ENCODE data around the gene GRID2IP. TPM values are rescaled to one million over a fixed set of nuclear protein-coding genes. Genes with fewer than 3 reads are reported as not detected.

GRID2IP gene
- total RNA-seq, 4 donors from 2014 or later = 0.13 TPM; not detected in 3

DNA sequence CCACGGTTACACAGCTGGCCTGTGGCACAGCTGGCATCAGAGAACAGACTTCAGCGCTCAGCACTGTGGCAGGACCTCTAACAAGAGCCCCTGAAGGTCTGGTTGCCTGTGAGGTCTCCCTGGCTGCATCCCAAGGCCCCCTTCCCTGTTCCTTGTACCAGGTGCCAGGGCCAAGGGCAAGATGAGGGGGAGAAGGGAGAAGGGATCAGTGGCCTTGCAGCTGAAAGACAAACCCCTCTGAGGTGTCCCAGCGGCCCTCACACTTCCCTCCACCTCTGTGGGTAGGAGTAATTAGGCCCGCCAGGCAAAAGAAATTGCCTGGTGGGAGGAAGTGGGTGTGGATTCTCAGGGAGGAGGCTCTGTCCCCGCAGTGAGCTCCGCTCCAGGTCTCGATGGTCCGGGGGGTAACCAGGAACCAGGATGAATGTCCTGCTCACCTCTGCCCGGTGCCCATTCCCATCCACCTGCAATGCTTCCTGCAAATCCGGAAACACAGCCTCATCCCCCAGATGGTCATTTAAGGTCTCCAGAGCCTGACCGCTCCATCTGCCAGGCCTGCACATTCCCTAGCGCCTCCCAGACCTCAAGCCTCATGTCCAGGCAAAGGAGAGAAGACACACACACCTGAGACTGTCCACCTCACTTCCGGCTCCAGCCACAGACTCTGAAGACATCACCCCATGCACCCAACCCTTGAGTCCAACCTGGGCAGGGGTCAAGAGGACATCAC lies 22.7 kb downstream of the GRID2IP start:
- H3K27ac ChIP-seq = no peak overlapping the region
- H3K4me1 ChIP-seq = peaks cover 0 to 11% of the 10 kb centered on the region in 2 donors
- H3K9me3 ChIP-seq = no peaks in the 10 kb centered on the region
- DNase-seq (no peak), ATAC-seq (no peak)
- H3K36me3 ChIP-seq = no peaks in the 10 kb centered on the region
- H3K27me3 ChIP-seq = peaks cover 26 to 56% (median 48%) of the 10 kb centered on the region in 3 donors
- in situ Hi-C loops (cut with MboI; ENCODE audit: low sequenced_read_pairs in 4 of 4) = no loop called here
- intact Hi-C loops (cut with DNase I; ENCODE audit: low total_unique reads) = no loop called here
- H3K4me3 ChIP-seq = no peak overlapping the region
- TF ChIP-seq POLR2A (IDR thresholded peaks at IDR 0.05) (no peak), CTCF (IDR thresholded peaks at IDR 0.05 in 4 of 5, conservative IDR thresholded peaks at IDR 0.05 in 1 of 5) (no peak)

DNA sequence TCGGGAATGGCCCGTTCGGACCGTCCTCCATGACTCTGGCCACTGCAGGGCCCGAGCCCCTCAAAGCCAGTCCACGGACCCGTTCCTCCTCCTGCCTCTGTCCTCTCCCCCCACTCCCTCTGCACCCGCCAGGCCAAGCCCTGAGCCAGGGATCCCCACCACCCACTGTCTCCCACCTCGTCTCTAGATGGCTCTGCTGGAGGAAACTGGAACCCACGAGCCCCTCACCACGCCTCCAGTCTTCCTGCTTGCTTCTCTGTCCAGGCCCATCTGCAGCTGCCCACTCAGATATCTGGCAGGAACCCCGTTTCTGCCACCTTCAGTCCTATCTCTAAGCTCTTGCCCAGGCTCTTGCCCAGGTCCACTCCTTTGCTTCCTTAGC lies 24.3 kb downstream of the GRID2IP start:
- Histone ChIP-seq H3K27me3 (peaks cover 24 to 48% (median 38%) of the 10 kb centered on the region in 3 donors), H3K4me1 (peaks cover 0 to 11% of the 10 kb centered on the region in 2 donors), H3K36me3 (no peaks in the 10 kb centered on the region), H3K27ac (no peak overlapping the region), H3K4me3 (peak overlapping the region in 2 of 4 donors; percentile 35 to 37), H3K9me3 (no peaks in the 10 kb centered on the region)
- intact Hi-C loops (cut with DNase I; ENCODE audit: low total_unique reads) = no loop called here
- in situ Hi-C loops (cut with MboI; ENCODE audit: low sequenced_read_pairs in 4 of 4) = no loop called here
- no peak for ATAC-seq
- no peak for DNase-seq
- TF ChIP-seq POLR2A (IDR thresholded peaks at IDR 0.05) = no peak
- TF ChIP-seq CTCF (IDR thresholded peaks at IDR 0.05 in 4 of 5, conservative IDR thresholded peaks at IDR 0.05 in 1 of 5) = no peak

- ATAC-seq (no peak), DNase-seq (no peak)
- Histone ChIP-seq H3K4me1 (no peaks in the 10 kb centered on the region), H3K36me3 (no peaks in the 10 kb centered on the region), H3K4me3 (no peak overlapping the region), H3K27me3 (peaks cover under 1 to 3% (median 2%) of the 10 kb centered on the region in 3 donors), H3K27ac (no peak overlapping the region), H3K9me3 (no peaks in the 10 kb centered on the region)
- TF ChIP-seq POLR2A (IDR thresholded peaks at IDR 0.05) (no peak), CTCF (IDR thresholded peaks at IDR 0.05 in 4 of 5, conservative IDR thresholded peaks at IDR 0.05 in 1 of 5) (no peak)
- in situ Hi-C loops (cut with MboI; ENCODE audit: low sequenced_read_pairs in 4 of 4) = no loop called here
- intact Hi-C loops (cut with DNase I; ENCODE audit: low total_unique reads) = no loop called here
Observed at GRCh38 chr7:6520163-6520981, 30.9 kb downstream of the GRID2IP start.

DNA sequence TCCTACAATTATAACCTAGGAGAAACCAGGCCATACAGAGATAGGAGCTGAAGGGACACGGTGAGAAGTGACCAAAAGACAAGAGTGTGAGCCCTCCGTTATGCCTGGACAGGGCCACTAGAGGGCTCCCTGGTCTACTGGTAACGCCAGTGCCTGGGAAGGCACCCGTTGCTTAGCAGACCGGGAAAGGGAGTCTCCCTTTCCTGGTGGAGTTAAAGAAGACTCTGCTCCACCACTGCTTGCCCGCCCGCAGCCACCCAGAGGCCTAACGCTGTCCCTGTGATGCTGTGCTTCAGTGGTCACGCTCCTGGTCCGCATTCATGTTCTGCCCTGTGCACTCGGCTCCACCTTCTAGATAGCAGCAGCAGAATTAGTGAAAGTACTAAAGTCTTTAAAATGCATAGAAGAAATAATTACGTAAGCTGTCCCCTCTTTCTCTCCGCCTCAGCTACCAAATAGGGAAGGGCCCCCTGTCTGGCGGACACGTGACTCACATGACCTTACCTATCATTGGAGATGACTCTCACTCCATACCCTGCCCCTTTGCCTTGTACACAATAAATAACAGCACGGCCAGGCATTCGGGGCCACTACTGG lies 34.8 kb downstream of the GRID2IP start:
- peaks cover 0 to 2% (median 0%) of the 10 kb centered on the region in 3 donors for H3K27me3 ChIP-seq
- H3K36me3 ChIP-seq = no peaks in the 10 kb centered on the region
- peak overlapping the region; percentile 27 to 63 (median 38) for H3K4me3 ChIP-seq
- ATAC-seq = peak; percentile 87 to 95
- DNase-seq = peak; percentile 54 to 75
- TF ChIP-seq POLR2A (IDR thresholded peaks at IDR 0.05) (no peak), CTCF (IDR thresholded peaks at IDR 0.05 in 4 of 5, conservative IDR thresholded peaks at IDR 0.05 in 1 of 5) (peak; percentile 67 to 88 (median 70))
- peak overlapping the region in 2 of 4 donors; percentile 27 to 54 for H3K27ac ChIP-seq
- intact Hi-C loops (cut with DNase I; ENCODE audit: low total_unique reads) = loop anchor here (10.0 kb wide), 1 partner anchor 58 kb away; the partner anchor contains the start of gene ZDHHC4
- no peaks in the 10 kb centered on the region for H3K4me1 ChIP-seq
- H3K9me3 ChIP-seq = no peaks in the 10 kb centered on the region
- in situ Hi-C loops (cut with MboI; ENCODE audit: low sequenced_read_pairs in 4 of 4) = no loop called here
